GM18907 (cell line): Measurements from ENCODE around the gene BMX.

Experiments
- ATAC-seq: cut with Tn5 transposase; IDR thresholded peaks from one replicate; pipeline ENCODE4 v1.9.1; 2021; ENCODE audit warnings: mild to moderate bottlenecking, moderate library complexity; ENCODE audit not compliant: unreplicated experiment

BMX gene

DNA sequence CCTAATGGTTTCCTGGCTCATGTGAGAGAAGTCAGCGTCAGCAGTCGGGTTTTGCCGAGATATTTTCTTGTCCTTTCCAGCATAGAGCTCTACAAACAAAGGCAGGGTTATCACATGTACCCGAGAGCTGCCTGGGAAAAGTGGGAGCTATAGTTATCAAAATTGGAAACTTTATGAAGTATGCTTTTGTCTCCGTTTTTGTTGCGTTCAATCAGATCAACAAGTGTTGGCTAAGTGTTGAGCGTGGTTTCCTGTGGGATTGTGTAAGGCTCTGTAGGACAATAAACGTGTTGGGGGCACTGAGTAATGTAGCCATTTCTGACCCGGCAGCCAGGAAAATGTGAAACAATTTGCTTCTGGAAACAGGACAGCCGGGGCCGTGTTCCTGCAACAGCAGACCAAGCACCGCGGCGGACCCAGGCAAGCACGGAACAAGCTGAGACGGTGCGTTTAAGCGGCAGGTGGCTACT, at the start of gene BMX:
Gene BMX (plus strand): TSS at position 311 of the 470 bp plus-strand sequence. CDS start 7,547 bp downstream, outside the sequence.
- ATAC-seq = no peak

DNA sequence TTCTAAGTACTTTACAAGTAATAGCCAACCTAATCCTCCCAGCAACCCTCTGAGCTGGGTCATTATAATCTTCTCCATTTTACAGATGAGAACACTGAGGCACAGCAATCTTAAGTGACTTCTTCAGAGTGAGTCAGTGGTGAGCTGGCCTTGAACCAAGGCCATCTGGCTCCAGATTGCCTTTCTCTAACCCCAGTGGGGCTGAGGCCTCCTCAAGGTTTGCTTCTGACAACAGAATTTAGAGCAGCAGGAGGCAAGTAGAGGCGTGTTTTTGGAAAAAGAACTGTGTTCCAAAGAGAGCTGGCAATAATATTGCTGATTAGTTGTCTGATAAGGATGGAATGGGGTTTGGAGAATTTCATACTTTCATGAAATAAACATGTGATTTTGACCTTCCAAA, 48.7 kb upstream of the BMX start:
- ATAC-seq = no peak

DNA sequence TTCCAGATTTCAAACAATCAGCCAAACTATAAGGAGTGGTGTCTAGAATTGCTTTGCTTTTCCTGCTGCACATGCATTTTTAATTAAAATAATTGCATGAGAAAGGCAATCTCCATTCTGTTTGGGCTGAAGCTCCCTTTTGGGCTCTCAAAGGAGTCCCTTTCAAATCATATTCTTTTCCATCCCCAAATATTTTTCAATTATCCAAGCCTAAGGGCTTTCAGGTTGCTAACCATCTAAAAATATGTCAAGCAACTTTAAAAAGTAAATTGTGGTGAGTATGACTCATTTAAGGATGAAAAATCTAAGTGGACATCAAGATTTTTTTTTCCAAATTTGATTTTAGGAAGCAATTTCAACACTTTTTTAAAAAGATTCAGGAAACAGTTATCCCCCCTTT, 35.9 kb upstream of the BMX start:
- ATAC-seq = no peak

DNA sequence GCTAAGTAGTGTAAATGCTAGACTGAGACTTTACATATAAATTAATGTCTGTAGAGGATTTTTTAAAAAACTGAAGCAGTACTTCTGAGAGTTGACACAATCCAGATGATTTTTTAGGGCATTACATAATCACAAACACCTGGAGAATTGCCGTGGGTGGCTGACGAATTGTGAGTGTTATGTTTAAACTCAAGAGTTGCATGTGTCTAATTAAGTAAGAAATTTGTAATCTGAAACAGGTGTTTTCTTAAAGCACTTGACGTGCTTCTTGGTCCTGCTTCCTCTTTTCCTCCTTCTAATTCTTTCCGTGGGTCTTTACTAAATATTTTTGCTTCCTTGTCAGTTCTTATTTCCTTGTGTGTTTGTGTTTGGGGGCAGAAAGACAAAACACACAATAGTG, 35.3 kb upstream of the BMX start:
- peak; percentile 58 for ATAC-seq

DNA sequence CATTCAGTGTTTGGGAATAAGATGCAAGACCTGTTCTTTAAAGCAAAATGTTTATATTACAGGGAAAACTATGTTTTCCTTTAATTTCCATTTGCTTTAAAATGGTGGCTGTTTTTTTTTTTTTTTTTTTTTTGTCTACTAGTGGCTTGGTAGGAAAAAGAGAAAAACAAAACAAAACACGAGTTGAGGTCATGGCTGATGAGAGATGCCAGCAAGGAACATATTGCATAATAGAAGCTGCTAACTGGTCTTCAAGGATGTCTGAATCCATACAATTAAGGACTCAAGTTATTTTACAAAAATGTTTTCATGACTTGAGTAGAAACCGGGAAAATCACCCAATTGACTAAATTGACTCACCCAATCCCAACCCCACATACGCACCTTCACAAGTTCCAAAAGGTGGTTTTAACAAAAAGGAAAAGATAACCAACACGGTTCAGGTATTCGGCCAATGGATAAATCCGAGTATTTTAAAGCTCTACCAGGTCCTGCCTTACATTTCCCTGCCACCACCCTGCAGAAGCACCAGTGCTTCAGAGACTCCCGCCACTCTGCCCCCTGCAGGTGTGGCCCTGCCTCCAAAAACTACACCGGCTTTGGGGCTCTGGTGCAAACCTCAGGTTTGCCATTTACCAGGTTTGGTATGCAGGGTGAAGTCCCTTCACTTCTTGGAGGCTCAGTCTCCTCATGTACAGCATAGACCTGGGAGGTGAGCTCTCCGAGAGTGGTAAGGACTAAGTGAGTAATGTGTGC, 34.5 kb upstream of the BMX start:
- no peak for ATAC-seq

DNA sequence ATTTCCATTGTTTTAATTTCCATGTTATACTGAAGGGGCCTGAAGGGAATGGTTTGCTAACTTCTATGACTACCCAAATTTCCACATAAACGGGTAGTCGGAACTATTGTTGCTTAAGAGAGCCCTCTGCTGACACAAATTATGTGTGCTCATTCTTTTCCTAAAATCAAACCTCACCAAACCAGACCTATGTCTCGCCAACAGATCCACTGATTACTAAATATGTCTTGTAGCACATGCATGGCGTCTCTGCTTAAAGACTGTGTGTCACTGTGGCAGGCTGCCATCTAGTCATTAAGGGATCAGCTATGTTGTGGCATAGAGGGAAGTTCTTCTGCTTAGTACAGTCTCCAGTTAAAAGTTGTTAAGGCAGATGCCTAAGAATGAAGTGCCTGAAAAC, 32.6 kb upstream of the BMX start:
- ATAC-seq = no peak

DNA sequence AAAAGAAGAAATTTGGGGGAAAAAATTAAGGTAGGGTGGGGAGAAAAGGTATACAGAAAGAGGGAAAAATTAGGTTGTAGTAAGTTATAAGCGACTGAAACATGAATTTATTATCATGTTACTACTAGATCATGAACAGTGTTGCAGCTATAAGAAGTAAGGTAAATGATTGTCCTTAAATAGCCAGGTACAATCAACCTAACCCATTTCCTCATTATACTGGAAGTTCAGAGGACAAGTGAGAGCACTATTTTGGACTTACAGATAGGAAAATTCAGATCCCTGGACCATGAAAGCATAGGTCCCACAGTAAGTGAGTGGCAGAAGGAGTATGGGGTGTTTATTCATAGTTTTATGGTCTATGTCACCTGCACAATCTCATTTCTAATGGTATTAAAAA, 31.0 kb upstream of the BMX start:
- no peak for ATAC-seq

DNA sequence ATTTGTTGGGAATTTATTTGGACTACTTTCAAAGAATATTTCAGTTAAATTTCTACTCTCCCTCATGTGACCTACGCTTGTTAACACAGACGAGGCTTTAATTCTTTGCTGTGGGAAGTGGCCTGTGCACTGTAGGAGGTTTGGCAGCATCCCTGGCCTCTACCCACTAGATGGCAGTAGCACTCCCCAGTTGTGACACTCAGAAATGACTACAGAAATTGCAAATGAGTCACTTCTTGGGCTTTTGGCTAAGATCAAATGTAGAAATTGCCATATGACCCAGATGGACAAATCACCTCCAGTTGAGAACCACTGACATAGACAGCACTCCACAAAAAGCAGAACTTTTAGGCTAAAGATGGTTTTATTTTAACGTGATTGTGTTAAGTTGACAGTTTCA, 29.6 kb upstream of the BMX start:
- ATAC-seq = peak; percentile 88

DNA sequence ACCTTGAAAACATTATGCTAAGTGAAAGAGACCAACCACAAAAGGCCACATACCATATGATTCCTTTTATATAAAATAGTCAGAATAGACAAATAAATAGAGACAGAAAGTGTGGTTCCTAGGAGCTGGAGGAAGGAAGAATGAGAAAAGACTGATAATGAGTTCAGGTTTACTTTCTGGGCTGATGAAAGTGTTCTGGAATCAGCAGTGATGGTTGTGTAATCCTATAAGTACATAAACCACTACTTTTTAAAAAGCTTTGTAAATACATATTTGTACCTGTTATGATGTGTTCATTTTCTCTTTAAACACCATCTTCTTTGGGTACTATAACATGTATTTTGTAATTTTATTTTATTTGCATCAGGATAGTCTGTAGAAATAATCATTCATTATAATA, 28.1 kb upstream of the BMX start:
- ATAC-seq = no peak

DNA sequence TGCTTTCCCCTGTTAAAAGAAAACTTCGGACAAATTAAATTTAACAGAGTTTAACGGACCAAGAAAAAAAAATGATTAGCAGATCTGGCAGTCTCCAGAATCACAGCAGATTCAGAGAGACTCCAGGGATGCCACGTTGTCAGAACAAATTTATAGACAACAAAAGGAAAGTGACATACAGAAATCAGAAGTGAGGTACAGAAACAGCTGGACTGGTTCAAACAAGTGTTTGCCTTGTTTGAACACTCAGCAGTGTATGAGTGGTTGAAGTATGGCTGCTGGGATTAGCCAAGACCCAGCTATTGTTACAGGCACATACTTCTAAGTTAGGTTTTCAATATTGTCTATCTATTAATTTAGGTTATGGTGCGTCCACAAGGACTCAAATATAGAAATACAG, 26.6 kb upstream of the BMX start:
- no peak for ATAC-seq

DNA sequence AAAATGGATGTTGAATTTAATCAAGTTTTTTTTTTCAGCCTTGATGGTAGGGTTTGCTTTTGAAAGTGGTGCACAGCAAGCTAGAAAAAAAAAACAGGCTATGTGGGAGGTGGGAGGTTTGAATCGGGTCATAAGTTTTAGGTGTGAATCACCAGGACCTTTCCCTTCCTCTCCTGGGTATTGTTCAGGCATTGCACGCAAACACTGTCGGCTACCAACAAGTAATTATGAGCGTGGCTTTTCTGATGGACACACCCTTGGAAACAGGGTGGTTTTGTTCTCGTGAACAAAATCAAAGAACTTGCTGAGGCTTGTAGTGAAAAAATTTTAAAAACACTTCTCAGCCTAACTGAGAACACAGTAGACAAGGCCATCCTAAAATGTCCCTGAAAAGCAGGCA, 25.6 kb upstream of the BMX start:
- no peak for ATAC-seq

DNA sequence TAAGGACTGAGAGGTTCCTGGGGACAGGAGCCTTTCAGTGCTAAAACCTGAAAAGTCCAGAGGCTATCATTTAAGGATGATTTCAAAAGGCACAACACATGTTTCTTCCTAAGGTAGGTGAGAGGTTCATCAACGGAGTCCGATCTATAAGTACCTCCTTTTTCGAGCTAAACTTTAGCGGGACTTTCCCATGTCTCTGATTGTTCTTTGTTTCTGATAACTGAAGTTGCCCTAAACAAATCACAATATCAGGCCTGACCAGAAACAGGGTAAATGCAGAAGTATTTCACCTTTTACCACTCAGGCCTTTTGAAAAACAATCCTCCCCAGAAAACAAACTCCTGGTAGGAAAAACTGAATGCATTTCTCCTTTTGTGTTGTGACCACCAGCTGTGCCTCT, 25.1 kb upstream of the BMX start:
- no peak for ATAC-seq

DNA sequence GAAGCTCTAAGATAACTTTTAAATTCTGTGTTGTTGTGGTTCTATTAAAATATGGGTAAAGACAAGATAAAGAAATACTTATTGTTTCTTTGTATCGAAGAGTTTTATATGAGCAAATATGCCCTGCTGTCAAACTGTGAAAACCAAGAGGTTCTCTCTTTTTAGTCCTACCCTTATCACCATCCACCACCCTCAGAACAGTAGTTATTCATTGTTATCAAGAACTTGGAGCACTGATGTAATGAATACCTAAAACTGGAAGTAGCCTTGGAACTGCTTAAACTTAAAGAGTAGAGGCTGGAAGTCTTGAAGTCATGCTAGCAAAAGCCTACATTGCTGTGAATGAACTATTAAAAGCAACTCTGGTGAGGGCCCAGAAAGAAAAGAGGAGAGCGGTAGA, 16.7 kb upstream of the BMX start:
- ATAC-seq = no peak

DNA sequence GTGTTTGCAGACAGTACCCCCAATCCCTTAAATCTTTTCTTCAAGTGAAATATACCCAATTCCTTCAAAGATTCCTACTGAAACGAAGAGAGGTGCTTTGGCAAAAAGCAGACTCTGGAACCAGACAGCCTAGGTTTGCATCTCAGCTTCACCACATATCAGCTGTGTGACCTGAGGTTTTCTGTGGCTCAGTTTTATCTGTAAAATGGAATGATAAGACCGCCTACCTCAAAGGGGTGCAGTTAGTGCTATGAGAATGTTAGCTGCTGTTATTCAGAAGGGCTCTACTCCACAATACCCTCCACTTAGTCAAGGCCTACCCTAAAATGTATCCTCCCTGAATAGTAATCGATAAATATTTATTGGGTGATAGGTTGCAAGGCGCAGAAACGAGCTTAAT, 8.1 kb upstream of the BMX start:
- no peak for ATAC-seq

DNA sequence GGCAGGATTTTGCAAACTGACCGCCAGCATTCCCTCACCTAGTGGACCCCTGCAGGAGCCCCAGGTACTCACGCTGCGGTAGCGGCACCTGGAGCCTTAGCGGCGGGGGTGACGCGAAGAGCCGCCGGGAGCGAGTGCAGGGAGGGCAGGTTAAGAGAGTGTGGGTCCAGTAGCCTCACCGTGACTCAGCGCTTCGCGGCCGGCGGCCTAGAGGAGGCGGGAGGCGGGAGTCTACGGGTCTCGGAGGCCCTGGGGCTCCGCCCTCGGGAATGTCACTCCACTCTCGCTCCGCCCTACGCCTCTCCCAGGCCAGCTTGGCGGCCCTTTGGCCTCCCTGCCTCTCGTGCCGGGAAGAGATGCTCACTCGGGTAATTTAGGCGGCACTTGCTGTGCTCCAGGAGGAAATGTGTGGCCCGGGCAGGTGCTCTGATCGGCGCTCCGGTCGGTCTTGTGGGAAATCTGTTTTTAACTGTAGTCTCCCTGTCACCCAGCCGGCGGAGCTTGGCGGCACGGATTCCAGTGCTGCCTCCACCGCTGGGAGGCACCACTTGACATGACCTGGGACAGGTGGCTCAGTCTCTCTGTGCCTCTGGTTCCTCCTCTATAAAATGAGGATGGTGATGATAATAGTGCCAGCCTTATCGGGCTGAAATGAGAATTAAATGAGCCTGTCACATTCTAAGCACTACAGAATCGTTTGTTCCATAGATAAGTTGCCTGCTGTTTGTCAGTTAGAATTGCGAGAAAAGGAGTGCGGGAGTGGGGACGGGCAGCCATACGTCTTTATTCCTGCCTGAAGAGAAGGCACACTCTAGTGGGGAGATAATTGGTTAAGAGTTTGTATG, 7.3 kb upstream of the BMX start, which contains the start of gene PIR:
Gene PIR (minus strand): TSS at position 216 of the 845 bp plus-strand sequence. CDS start 2,076 bp downstream, outside the sequence.
- peak; percentile 99 for ATAC-seq

DNA sequence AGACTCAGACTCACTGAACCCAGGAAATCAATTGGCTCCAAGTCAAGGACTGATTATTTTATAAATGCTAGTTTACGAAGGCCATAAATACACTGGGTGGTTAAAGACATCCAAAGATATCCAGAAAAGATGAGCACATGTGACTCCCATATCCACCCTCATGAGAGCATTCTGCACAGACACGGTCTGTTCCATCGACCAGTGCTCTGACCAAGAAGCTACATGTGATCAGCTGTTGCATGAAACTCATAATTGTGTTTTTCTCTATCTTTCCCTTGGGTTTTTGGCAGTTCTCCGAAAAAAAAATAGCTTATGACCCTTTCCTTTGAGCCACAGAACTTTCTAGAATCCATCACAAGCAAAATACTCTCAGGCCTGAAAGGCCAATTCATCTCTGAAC, 4.8 kb upstream of the BMX start:
- ATAC-seq = no peak

DNA sequence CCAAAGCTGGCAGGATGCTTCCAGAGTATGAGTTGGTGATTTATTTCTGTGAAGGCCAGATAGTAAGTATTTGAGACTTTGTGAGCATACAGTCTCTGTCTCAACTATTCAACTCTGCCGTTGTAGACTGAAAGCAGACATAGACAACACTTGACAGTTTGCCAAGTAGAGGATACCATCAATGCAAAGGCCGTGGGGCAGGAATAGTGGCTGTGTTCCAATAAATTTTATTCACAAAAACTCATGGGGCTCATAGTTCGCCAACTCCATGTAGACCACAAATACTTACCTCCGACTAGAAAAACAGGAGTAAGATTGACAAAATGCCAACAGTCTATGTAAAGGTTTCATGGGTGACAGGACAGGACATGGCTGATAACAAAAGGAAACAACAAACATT, 3.8 kb upstream of the BMX start:
- ATAC-seq = no peak

DNA sequence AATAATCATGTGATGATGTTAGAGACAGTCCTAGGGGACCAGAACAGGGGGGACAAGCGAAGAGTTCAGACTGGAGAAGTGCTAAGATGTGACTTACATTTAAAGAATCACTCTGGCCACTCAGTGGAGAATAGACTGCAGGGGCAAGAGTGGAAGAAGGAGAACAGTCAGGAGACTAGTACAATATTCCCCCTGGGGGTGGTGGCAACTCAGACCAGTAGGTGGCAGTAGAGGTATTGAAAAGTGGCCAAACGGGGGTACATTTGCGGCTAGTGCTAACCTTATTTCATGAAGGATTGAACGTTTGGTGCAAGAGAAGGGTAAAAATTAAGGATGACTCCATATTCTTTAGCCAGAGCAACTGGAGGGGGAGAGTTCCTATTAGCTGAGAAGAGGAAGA, 2.7 kb upstream of the BMX start:
- no peak for ATAC-seq

DNA sequence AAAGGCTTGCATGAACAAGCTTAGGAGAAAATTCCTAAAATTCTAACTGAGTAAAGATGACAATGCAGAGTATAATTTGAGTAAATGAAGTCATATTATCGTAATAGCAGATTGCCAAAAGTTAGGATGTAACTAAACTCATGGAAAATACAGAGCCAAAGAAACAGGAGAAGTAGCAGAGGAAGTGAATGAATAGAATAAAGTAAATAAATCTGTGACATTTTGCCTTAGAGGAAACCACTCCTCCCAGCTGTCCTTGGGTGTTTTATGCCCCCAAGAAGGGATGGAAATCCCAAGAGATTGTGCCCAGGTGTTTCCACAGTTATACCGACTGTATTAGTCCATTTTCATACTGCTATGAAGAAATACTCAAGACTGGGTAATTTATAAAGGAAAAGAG, 1.9 kb upstream of the BMX start:
- no peak for ATAC-seq

DNA sequence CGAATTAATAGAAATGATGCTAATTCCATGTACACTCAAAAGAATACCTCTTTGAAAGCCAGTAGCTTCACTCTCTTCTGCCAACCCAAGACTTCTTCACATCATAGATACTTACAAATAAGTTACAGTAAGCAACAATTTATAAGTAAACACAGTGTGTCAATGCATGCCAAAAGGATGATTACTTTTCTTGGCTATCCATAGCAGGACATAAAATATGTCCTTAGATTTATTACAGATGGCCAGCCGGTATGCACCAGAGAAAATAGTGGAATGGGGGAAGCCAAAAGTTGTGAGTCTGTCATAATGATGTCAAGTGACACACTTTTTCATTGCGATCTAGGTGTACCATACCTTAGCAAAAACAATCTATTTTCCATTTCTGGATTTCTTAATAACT, 631 bp upstream of the BMX start:
- no peak for ATAC-seq

DNA sequence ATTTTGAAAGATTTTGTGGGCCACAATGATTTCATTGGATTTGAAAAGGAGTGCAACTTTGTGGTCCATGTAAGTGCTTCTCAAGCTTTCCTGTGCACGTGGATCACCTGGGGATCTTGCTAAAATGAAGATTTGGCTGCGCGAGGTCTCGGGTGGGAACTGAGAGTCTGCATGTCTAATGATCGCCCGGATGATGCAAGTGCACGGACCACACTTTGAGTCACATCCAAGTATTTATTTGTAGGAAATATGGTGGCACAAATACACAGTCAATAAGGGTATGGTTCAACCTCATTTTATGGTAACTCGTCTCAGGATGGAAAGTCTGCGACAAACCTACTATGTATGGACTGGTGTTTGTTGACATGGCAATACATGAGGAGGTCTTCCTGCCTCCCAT, 899 bp downstream of the BMX start:
- no peak for ATAC-seq

DNA sequence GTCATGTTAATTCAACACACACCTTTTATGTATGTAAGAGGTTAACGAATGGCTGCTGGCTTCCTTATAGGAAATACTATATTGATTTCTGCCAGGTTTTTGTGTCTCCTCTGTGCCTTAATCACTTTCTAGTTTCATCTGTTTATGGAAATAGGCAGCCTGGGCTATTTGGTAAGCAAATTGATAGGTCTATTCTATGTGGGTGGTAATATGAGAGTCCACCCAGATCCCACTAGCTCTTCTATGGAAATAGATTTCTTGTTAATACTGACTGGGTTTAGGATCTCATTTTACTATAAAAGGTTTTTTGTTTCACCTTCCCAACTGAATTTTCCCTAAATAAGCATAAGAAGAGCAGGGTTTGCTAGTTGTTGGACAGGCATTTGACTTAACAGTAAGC, 4.1 kb downstream of the BMX start:
- ATAC-seq = no peak
